IMR-90 (cell line): ENCODE data around the gene N4BP2.

Experiments
- CEBPB ChIP-seq: IDR thresholded peaks from 2 replicates; pipeline ENCODE4 v1.6.1; 2012; ENCODE audit warnings: low read depth, low read length, improper control_type of control experiment
- CTCF ChIP-seq: conservative IDR thresholded peaks from 2 replicates; pipeline ENCODE4 v1.5.1; 2012; ENCODE audit warnings: mild to moderate bottlenecking, low read depth, low read length, improper control_type of control experiment
- MAFK ChIP-seq: IDR thresholded peaks from 2 replicates; pipeline ENCODE4 v1.6.1; 2012; ENCODE audit warnings: low read depth, low read length, improper control_type of control experiment
- MAZ ChIP-seq: IDR thresholded peaks from 2 replicates; pipeline ENCODE4 v1.6.1; 2012; ENCODE audit warnings: low read depth, mild to moderate bottlenecking, low read length, improper control_type of control experiment, moderate library complexity, borderline replicate concordance
- NFE2L2 ChIP-seq: fragments of 150-350 bp; IDR thresholded peaks from 2 replicates; pipeline ENCODE4 v1.6.1; 2016; ENCODE audit warnings: low read depth, mild to moderate bottlenecking, low read length
- POLR2A ChIP-seq: IDR thresholded peaks from 2 replicates; pipeline ENCODE4 v1.6.1; 2012; ENCODE audit warnings: mild to moderate bottlenecking, low read depth, low read length
- RAD21 ChIP-seq: IDR thresholded peaks from 2 replicates; pipeline ENCODE4 v1.6.1; 2012; ENCODE audit warnings: low read length, improper control_type of control experiment
- RCOR1 ChIP-seq: IDR thresholded peaks from 2 replicates; pipeline ENCODE4 v1.6.1; 2012; ENCODE audit warnings: mild to moderate bottlenecking, low read length, improper control_type of control experiment; ENCODE audit not compliant: insufficient replicate concordance
- USF2 ChIP-seq: fragments of 150-350 bp; IDR thresholded peaks from 2 replicates; pipeline ENCODE4 v1.6.1; 2017; ENCODE audit warnings: mild to moderate bottlenecking, antibody characterized with exemption, low read length, low read depth

- no peak for TF ChIP-seq CTCF
- no peak for TF ChIP-seq POLR2A
- no peak for TF ChIP-seq MAFK
- TF ChIP-seq RAD21 = no peak
- no peak for TF ChIP-seq MAZ
- TF ChIP-seq CEBPB = no peak
- no peak for TF ChIP-seq USF2
- TF ChIP-seq NFE2L2 = no peak
- TF ChIP-seq RCOR1 = no peak
These were observed 144.5 kb downstream of the N4BP2 start for GRCh38 chr4:40200875-40201801.
